ENCODE data around the gene NRBF2.
A peak's percentile ranks its signal among the peaks of the same experiment; 100 is the strongest.

The NRBF2 gene

DNA sequence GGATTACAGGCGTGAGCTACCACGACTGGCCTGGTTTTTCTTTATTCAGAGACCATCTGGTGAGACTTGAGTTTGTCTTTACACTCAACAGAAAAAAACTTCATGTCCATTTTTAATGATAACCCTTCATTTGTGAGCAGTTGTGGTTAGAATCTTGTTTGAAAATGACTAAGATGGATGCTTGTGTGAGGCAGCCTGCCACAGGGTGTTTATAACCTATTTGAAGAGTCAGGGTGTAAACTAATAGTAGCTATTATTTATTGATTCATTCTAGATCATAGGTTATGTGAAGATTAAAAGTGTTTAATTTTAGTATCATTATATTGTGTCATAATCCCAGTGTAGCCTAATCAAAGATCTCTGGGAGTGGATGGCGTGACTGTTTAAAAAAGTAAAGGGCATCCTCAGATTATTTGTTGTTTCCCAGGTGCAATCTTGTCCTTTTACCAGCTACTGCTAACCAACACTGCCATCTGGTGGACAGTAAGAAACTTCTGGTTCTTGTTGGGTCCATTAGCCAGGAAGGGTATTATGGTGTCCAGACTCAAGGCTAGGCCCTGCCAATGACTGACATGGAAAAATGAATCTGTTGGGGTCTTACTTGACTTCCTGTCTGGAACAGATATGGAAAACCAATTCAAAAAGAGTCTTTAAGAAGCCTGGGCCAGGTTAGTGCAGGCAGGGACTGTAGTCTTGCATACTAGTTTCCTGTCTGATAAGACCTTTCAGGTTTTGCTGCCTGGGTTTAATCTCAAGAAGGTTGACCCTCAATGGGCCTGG lies 24.9 kb downstream of the NRBF2 start:
- peak in 21 of 51 donors; percentile 3 to 71 (median 13) for DNase-seq

DNA sequence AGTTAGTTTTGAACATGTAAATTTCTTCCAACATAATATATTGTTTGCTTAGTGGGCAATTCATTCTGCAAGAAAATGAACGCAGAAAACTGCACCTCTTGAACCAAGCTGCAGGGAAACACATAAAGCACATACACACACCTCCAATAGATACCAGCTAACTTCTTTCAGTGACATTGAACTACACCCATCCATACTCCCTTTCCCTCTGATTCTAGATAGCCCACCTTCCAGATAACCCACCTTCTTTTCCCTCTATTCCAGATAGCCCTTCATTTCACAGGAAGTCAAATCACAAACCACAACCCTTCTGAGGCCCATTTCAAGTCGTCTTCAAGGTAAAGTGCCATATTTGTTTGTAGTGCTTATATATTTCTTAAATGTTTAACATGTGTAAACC lies 28.5 kb downstream of the NRBF2 start:
- no peak for DNase-seq

DNA sequence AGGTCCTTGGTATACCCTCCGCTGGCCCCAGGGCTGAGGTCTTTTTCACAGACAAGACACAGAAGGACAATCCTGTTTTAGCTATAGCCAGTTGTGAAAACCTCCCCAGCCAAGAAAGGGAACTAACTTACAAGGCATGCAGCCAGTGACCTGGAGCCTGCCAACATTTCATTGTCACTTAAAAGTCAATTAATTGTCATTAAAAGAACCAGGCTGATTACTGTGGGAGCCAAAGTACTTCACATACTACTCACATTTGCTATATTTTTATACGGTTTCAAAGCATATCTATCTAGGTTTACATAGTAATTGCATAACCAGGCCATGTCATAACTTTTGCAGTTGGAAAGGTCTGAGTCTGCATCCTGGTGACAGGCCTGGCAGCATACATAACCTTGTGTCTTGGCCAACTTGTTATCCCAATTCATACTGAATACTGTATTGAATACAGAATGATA lies 31.1 kb downstream of the NRBF2 start:
- DNase-seq = no peak

DNA sequence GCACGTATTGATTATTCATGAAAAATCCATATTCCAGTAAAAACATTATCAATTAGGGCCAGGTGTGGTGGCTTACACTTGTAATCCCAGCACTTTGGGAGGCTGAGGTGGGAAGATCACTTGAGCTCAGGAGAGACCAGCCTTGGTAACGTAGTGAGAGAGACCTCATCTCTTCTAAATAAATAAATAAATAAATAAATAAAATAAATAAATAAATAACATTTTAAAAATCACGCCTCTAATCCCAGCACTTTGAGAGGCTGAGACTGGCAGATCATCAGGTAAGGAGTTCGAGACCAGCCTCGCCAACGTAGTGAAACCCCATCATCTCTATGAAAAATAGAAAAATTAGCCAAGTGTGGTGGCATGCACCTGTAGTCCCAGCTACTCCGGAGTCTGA lies 32.1 kb downstream of the NRBF2 start:
- no peak for DNase-seq

DNA sequence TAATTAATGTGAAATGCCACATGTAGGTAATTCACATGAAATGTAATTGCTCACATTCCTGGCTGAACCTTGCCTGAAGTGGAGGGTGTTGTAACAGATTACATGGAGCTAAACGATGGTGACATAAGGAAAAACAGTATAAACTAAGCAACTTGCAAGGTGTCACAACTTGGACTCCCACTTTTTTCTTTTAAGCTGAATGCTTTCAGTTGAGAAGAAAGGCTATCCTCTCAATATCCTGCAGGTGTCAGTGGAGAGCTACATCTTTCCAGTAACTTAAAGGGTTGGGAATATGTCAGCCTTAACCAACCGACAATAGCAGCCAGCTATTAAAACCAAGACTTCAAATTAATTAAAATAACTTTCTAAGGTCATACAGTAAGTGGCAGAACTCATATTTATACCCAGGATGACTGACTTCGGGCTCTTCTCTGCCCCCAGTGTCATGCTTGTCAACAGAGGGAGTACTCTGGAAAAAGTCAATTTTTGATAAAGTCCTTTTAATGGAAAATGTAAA lies 33.7 kb downstream of the NRBF2 start:
- DNase-seq = peak in 4 of 51 donors; percentile 21 to 68 (median 33)

DNA sequence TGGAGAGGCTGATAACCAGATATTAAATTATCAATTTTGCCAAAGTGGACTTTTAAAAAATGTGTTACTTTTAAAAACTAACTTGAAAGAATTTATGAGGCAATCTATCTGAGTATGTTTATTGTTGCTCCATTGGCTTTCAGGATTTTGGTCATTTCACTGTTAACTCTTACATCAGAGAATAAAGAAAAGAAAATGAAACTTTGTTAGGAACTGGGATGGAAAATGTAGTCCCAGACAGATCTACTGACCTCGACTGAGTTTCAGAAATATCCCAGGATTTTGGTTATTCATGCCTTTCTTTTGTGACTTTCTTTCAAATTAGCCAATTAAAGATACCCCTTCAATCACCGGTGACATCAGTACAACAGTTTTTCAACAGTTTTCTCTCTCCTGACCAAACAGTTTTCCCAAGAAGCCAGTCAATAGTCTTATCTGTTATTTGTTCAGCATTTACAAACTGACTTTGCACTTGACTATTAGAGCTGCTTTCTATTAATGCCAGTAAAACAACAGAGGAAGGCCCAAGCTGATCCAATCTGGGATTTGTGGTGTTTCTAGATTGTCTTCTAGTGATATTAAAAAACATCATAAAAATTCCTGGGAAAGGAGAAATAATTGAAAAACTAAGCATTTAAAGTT lies 35.8 kb downstream of the NRBF2 start:
- no peak for DNase-seq

DNA sequence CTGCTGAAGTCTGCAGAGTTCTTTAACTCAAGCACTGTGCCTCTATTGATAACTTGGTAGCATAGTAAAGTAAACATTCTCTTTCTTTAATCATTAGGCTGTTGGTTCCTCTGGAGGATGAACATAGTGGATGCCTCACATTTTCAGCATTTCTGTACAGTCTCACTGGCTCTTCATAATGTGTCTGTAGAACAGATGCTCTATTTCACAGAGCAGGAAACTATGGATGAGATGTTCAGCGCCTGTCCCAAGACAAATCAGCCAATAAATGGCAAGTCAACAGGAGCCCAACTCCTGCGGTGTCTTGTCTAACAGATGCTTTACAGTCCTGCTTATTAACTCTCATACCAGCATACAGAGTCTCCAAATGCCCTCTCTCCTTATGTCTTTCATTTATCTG lies 36.5 kb downstream of the NRBF2 start:
- DNase-seq = no peak

DNA sequence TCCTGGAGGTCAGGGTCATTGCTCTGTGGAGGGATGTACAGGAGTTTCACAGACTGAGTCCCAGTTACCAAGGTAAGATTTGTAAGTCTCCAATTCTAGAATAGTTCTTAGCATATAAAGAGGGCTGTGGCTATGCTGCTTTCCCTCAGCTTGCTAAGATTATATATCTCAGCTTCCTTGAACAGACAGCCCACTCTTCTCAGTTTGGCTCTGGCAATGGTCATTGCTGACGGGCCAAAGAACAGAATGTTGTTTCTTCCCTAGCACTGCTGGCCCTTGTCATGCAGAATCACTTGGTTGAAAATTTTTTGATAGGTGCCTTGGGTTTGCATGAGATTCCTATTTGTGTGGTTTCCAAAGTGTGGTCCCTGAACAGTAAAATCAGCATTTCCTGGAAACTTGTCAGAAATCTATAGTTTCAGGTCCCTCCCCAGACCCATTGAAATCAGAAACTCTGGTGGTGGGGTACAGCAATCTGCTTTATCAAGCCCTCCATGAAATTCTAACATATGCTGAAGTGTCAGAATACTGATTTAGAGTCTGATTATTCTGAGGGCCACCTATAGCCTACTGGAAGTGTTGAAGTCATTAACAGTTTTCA lies 38.2 kb downstream of the NRBF2 start:
- DNase-seq = no peak

DNA sequence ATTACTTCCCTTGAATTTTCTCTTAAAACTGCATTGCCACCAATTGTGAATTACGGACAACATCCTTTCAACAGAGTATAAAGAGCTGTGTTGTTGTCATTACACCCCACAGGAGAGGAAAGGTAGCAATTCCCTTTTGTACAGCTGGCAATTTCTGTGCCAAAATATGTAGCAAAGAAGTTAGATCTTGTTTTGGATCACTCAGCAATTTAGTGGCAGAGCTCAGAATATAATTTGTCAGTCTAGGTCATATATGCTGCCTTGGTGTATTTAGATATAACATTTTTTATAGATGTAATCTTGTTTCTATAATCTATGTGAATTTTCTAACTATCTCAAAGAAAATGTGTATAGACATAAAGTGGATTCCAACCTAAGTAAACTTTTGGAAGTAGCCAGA lies 38.8 kb downstream of the NRBF2 start:
- no peak for DNase-seq

DNA sequence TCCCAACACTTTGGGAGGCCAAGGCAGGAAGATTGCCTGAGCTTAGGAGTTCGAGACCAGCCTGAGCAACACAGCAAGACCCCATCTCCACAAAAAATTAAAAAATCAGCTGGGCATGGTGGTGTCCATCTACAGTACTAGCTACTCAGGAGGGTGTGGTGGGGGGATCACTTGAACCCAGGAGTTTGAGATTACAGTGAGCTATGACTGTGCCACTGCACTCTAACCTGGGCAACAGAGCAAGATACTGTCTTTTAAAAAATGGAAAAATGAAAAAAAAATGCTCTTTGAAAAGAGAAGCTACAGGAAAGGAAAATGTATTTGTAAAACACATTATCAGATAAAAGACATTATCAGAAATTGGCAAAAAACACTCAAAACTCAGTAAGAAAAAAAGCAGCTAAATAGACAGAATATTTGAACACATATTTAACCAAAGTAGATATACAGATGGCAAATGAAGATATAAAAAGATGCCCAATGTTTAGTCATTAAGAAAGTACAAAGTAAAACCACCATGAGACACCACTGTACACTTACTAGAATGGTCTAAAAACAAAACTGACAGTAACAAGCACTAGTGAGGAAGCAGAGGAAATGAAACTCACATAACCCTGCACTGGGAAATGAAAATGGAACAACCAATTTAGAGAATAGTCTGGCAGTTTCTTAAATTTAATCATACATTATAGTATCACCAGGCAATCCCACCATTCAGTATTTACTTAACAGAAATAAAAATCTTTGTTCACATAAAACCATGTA lies 40.5 kb downstream of the NRBF2 start:
- DNase-seq = no peak

DNA sequence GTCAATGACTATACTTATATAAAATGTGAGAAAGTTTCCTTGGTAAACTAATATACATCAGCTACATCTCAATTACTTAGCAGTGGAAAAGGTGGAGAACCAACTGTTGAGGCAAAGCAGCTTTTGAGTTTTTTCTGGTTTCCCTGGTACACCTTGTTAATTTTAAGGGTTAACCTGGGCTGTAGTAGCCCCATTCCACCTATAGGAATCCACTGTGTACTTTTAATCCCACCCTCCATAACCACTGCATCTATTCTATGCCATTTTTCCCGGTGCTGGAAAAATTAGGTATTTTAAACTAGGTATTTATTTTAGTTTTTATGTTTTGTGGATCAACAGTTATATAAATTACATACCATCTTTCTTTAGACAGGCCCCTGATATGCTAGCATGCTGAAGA lies 42.4 kb downstream of the NRBF2 start:
- no peak for DNase-seq

DNA sequence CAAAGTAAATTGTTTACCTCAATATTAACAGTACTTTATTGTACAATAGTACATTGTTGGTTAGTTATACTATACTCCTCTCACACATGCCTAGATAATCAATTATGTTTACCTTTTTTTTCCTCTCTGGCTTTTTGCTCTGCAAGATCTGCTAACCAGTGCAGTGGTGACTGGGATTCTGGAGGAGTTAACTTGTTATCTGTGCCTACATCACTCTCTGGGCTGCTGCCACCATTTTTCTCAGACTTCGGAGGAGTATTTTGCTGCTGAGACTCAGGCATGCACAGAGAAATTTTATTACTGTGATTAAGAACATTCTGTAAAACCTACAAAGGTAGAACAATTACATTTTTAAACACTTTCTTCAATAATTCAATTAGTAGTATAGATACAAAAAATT lies 59.7 kb downstream of the NRBF2 start:
- no peak for DNase-seq

DNA sequence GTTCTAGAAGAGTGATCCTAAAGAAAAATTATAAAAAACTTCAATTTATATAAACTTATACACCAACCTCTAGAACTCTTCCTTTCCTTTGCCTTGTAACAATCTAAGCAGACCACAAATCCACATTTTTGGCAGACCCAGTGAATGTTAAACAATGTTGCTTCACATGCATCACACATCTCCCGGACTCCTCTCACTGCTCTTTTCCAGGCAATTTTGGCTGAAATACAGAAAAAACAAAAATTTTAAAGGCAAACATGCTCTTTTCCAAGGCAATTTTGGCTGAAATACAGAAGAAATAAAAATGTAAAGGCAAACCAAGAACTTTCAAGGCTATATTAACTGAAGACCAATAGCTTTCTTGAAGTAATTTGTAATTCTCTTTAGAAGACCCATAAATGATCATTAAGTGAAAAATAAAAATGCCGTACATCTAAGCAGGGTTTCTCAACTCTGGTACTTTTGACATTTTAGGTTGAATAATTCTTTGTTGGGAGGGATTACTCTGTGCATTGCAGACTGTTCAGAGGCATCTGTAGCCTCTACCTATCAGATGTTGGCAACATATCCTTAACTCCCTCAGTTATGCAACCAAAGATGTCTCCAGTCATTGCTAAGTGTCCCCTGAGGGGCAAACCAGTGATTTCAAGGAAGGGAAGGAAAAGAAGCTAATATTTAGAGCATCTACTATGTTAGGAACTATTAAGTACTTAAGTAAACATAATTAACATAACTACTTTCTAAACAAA lies 64.4 kb downstream of the NRBF2 start:
- DNase-seq = no peak

DNA sequence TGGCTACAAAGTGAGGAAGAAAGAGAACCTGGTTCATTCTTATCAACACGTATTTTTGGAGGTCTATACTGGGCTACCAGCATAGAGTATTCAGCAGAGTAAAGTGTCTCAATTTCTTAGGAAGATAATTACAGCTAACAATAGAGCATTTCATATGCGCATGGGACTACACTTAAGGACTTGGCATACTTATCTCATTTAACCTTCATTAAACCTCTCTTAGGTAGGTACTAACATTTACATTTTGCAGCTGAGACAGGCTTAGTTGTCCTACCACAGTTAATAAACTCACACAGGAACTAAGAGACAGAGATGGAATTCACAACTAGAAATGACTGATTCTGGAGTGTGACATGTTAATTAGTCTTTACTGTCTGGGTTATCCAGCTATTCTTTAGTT lies 66.6 kb downstream of the NRBF2 start:
- DNase-seq = no peak

DNA sequence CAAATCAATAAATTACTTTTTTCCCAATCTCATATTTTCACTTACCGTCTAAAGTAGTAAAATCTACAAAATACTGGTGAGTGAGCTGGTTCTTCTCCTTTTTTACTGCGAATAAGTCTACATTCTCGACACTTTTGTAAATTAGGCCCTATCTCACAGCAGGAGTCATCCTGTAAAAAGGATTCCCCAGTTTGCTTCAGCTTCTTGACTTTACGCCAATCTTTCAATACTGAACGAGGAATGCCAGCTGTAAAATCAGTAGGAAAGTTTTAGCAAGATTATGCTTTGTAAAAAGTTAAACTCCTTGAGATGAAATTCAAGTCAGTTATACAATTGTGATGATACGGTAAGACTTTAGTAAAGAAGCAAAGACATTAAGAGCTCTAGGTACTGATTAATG lies 67.3 kb downstream of the NRBF2 start:
- DNase-seq = no peak

DNA sequence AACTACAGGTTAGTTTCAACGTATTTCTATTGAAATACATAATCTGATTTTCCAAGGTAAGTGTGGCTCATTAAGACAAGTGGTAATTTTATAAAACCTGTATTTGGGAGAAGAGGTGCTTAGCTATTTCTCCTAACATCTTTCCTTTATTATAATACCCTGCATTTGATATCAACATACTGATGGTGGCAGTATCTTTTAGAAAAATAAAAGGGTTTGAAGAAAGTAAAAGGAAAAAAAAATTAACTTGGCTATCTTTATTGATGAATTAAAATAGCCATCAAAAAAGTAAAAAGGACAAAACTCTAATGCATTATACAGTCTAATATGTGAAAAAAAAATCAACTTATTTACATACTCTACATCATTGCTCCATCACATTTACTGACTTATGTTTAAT lies 68.0 kb downstream of the NRBF2 start:
- no peak for DNase-seq
